ENCODE measurements around the gene RPF1.
A peak's percentile ranks its signal among the peaks of the same experiment; 100 is the strongest.
"Not testable (repeated sequence)": the region's sequence is repeated elsewhere in the genome, so short reads cannot be mapped to it uniquely, and the experiment has no call there.

The RPF1 gene

GRCh38 chr1:84436876-84437655 lies 42.0 kb upstream of the RPF1 start:
- no peak overlapping the region for H3K4me3 ChIP-seq (ENCODE audit: low read depth, low read length)
- TF ChIP-seq, protein P1, sequence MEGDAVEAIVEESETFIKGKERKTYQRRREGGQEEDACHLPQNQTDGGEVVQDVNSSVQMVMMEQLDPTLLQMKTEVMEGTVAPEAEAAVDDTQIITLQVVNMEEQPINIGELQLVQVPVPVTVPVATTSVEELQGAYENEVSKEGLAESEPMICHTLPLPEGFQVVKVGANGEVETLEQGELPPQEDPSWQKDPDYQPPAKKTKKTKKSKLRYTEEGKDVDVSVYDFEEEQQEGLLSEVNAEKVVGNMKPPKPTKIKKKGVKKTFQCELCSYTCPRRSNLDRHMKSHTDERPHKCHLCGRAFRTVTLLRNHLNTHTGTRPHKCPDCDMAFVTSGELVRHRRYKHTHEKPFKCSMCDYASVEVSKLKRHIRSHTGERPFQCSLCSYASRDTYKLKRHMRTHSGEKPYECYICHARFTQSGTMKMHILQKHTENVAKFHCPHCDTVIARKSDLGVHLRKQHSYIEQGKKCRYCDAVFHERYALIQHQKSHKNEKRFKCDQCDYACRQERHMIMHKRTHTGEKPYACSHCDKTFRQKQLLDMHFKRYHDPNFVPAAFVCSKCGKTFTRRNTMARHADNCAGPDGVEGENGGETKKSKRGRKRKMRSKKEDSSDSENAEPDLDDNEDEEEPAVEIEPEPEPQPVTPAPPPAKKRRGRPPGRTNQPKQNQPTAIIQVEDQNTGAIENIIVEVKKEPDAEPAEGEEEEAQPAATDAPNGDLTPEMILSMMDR (IDR thresholded peaks at IDR 0.05; ENCODE audit: insufficient read depth, low read depth, low read length, missing control alignments), result no peak
- DNase-seq (ENCODE audit: low read depth), result peak; percentile 35

DNA sequence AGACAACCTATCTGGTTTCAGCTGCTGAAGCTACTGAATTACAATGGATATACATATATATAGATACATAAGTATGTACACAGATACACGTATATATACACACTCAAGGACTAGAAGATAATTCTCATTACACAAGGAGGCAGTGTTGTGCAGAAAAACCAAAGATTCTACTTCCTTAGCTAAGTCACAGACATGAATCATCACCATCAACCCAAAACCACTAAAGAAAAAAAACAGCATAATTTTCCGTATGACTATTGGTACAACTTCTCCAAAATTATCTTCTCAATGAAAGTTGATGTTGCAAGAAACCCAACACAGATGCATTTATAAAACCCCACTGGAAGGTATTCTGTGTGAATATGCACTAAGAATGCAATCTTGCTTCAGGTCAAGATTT lies 36.8 kb upstream of the RPF1 start:
- TF ChIP-seq, protein P1 (IDR thresholded peaks at IDR 0.05; ENCODE audit: insufficient read depth, low read depth, low read length, missing control alignments), result peak; percentile 47
- peak; percentile 82 for DNase-seq (ENCODE audit: low read depth)
- H3K4me3 ChIP-seq (ENCODE audit: low read depth, low read length), result no peak overlapping the region

- H3K4me3 ChIP-seq (ENCODE audit: low read depth, low read length); DNase-seq (ENCODE audit: low read depth): not testable (repeated sequence)
These were observed 36.1 kb upstream of the RPF1 start for GRCh38 chr1:84442747-84443646.

DNA sequence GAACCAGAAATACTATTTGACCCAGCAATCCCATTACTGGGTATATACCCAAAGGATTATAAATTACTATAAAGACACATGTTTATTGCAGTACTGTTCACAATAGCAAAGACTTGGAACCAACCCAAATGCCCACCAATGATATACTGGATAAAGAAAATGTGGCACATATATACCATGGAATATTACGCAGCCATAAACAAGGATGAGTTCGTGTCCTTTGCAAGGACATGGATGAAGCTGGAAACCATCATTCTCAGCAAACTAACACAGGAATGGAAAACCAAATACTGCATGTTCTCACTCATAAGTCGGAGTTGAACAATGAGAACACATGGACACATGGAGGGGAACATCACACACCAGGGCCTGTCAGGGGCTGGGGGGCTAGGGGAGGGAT lies 30.4 kb upstream of the RPF1 start:
- DNase-seq (ENCODE audit: low read depth); H3K4me3 ChIP-seq (ENCODE audit: low read depth, low read length): not testable (repeated sequence)

DNA sequence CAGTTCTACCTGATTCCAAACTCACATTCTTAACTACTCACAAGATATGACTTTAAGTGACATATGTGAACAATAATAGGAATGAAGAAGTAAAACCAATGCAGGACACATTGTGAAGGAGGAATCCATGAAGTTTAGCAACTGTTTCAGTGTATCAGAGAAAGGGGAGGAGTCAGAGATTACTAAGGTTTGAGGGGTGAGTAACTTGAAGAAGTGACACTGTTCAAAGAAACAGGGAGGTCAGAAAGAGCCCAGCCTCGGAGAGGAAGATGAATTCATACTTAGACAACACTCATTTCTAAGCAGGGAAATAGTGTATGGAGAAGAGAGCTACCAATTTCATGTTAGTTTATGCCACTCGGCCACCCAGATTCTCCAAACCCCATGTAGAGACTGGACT lies 28.2 kb upstream of the RPF1 start:
- TF ChIP-seq, protein P1 (IDR thresholded peaks at IDR 0.05; ENCODE audit: insufficient read depth, low read depth, low read length, missing control alignments), result no peak
- no peak for DNase-seq (ENCODE audit: low read depth)
- H3K4me3 ChIP-seq (ENCODE audit: low read depth, low read length), result no peak overlapping the region

DNA sequence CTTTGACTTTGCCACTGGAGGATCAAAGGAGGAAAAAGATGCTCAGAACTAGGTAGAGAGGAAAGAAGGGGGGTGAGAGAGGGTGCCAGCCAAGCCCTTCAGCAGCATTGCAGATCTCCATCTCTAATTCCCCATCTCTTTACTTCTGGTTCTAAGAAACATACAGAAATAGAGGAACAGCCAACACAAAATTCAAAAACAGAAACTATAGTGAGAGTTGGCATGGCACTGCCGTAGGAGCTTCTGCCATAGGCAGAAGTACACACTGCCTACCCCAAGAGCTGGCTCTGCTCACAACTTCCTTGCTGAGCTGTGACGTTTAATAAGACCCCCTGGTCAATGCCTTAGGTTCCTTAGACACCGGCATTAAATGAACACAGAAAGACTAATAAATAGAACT lies 26.6 kb upstream of the RPF1 start:
- no peak overlapping the region for H3K4me3 ChIP-seq (ENCODE audit: low read depth, low read length)
- DNase-seq (ENCODE audit: low read depth), result no peak
- TF ChIP-seq, protein P1 (IDR thresholded peaks at IDR 0.05; ENCODE audit: insufficient read depth, low read depth, low read length, missing control alignments), result no peak

- TF ChIP-seq, protein P1 (IDR thresholded peaks at IDR 0.05; ENCODE audit: insufficient read depth, low read depth, low read length, missing control alignments), result no peak
These were observed 16.9 kb upstream of the RPF1 start for GRCh38 chr1:84462118-84462517.

More at GRCh38 chr1:84462118-84462517, 16.9 kb upstream of the RPF1 start:
- H3K4me3 ChIP-seq (ENCODE audit: low read depth, low read length), result no peak overlapping the region
- no peak for DNase-seq (ENCODE audit: low read depth)
